22Rv1 (cell line): ENCODE measurements around the gene HOXA9.

ENCODE experiments used
- ZFX ChIP-seq: fragments of 450-650 bp; IDR thresholded peaks from 2 replicates; pipeline ENCODE4 v1.6.1; 2017; ENCODE audit warnings: antibody characterized with exemption, borderline replicate concordance
- TF ChIP-seq, protein P1 (sequence below): fragments of 450-650 bp; IDR thresholded peaks from 2 replicates; pipeline ENCODE4 v1.5.1; 2017; ENCODE audit warnings: mild to moderate bottlenecking

DNA sequence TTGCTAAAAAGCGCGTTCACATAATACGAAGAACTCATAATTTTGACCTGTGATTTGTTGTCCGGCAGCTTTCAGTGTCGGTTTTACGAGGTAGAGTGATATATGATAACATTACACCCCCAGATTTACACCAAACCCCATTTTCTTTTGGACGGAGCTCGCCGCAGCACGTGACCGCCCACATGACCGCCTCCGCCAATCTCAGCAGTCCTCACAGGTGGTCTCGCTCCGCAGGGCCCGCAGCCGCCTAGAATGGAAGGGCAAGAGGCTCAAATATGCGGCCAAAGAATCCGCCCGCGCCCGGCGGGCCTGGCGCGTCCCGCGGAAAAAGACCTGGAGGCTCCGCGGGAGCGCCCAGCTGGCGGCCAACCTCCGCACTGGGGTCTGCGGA lies 8.8 kb downstream of the HOXA9 start, which contains the start of gene HOXA7:
- TF ChIP-seq, protein P1, sequence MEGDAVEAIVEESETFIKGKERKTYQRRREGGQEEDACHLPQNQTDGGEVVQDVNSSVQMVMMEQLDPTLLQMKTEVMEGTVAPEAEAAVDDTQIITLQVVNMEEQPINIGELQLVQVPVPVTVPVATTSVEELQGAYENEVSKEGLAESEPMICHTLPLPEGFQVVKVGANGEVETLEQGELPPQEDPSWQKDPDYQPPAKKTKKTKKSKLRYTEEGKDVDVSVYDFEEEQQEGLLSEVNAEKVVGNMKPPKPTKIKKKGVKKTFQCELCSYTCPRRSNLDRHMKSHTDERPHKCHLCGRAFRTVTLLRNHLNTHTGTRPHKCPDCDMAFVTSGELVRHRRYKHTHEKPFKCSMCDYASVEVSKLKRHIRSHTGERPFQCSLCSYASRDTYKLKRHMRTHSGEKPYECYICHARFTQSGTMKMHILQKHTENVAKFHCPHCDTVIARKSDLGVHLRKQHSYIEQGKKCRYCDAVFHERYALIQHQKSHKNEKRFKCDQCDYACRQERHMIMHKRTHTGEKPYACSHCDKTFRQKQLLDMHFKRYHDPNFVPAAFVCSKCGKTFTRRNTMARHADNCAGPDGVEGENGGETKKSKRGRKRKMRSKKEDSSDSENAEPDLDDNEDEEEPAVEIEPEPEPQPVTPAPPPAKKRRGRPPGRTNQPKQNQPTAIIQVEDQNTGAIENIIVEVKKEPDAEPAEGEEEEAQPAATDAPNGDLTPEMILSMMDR, result no peak
- TF ChIP-seq ZFX, result no peak
